GM19397 (cell line): ENCODE measurements around the gene SLC29A3.

ENCODE experiments used
- ATAC-seq: cut with Tn5 transposase; IDR thresholded peaks from one replicate; pipeline ENCODE4 v1.9.1; 2021; ENCODE audit warnings: mild to moderate bottlenecking, moderate library complexity; ENCODE audit not compliant: unreplicated experiment

SLC29A3 gene

DNA sequence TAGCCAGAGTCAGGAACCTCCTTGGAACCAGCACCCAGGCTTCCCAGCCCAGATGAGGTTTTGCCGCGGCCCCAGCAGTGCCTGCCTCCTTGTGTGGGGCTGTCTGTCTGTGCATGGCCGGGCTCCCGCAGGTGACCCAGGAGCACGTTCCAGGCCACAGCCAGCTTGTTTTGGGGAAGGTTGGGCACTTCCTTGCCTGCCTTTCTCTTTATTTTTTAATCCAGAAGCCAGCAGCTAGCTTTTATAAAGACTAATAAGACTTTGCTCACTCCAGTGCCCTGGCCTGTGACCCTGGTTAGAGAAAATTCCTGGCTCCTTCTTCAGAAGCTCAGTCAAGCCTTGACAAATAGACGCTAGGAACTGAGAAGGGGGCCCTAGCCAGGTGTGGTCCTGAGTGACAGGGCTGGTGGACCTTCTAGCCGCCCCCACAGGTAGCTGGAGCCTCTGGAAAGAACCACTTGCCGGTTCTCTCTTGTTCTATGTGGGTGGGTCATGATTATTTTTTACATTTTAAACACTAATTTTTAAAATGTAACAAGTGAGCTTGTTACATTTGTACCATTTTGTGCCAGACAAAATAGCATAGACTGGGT lies 837 bp downstream of the SLC29A3 start:
- no peak for ATAC-seq

DNA sequence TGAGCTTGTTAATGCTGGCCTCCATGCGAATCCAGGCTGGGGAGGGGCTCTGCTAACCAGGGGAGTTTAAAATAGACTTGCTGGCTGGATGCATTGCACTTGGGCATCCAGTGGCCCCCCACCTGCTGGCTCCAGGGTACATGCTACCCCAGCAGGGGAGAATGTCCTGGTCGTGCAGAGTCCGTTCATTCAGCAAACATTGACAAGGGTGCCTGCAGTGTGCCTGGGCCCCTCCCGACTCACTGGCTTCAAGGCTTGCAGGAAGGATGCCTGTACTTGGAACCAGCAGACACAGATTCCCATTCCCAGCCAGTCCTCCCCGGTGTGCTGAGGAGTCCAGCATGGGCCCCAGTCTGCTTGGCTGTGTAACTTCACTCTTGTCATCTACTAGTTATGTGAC lies 1.5 kb downstream of the SLC29A3 start:
- ATAC-seq: no peak

DNA sequence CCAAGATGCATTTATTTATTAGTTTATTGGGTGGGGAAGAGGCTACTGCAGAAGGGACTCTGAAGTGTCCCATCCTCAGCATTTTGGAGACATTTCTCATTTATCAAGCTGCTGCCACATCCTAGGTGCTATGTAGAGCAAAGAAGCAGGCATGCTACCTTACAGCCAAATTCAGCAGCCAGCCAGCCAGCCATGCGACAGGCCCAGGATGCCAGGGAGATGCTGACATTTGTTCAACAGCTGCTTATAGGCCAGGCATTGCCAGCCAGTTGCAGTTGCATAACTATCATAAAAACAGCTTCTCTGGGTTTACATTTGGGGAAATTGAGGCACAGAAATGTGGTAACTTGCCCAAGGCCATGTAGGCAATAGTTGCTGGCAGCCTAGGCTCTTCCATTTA lies 2.3 kb downstream of the SLC29A3 start:
- no peak for ATAC-seq

DNA sequence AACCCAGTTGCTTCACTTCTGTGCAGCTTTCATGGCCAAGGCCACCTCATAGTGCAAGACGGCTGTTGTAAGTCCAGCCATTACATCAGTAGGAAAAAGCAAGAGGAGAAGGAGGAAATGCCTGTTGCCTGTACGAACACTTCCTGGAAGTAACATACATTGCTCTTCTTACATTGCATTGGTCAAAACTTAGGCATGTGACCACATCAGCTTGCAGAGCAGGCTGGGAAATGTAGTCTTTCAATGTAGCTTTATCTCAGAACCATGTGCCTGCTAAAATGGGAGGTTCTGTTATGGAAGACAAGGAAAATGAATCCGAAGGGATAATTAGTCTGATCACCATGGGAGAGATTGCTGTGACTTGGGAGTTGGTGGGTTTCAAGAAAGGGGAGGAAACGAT lies 4.3 kb downstream of the SLC29A3 start:
- ATAC-seq: no peak

DNA sequence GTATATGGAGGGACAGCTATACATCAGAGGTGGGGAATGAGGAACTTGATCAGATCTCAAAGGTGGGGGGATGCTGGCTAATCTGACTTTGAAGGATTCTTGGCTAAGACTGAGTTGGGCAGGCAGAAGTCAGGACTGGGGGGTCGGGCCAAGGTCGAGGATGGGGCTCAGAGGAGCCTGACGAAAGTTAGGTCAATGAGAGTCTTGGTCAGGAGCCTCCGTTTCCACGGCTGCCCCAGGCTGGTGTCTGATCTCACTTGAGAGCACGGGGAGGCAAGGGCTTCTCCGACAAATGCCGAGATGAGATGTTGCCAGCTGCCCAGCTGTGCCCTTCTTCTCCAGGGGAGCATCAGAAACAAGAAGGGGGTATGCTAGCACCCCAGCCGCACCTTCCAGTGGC lies 5.7 kb downstream of the SLC29A3 start:
- no peak for ATAC-seq

DNA sequence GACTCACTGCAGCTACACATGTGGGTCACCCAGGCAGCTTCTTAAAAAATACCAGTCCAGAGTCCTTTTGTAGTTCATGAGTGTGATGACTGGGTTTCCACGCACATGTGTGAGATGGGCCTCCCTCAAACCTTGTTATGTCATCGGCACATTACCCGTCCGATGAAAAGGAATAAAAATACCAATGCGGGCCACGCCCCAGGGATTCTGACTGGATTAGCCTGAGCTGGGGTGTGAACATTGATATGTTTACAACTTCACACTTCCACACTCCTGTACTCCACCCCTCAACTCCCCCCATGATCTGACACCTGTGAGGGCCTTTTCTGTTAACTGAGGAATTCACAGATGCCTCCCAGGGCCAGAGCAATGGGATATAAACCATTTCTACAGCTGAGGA lies 6.2 kb downstream of the SLC29A3 start:
- ATAC-seq: no peak

DNA sequence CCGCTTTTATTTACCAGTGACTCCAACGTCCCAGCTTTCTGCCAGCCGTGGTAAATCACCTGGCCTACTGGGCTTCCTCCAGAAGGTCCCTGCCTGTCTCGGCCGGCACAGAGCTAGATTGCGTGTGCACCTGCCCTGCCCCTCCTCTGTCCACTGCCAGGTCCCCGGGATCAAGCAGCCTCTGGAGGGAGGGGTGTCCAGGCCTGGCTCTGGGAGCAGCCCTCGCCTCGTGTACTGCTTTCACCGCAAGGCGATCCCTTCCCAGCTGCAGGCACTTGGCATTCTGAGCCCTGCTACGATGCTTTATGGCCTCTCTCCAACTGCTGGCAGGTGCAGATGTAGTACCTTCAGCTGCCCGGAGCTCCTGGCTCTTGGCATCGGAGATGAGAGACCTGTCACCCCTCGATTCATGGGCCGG lies 7.4 kb downstream of the SLC29A3 start:
- no peak for ATAC-seq

DNA sequence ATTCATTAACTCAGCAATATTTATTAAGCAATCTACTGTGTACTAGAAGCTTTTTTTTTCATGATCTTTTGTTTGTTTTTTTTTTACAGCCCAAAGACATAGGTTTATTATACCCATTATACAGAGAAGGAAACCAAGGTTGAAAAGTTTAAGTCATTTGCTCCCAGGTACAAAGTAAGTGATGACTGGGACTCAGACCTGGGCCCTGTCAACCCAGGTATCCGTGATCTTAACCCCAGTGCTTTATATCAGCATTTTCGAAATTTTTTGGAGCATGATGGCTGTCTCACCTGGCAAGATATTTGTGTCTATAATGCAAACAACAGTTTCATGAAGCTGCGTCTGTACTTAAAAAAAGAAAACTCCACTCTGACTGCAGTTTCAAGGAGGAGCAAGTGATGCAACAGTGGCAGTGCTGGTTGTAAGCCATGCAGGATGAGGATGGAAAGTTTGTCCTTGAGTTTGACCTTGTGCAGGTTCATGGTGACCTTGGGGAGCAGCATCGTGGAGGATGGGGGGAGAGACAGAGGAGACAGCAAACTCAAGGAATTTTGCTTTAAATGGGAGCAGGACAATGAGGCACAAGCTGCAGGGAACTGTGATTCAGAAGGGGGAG lies 11.8 kb downstream of the SLC29A3 start:
- ATAC-seq: no peak

DNA sequence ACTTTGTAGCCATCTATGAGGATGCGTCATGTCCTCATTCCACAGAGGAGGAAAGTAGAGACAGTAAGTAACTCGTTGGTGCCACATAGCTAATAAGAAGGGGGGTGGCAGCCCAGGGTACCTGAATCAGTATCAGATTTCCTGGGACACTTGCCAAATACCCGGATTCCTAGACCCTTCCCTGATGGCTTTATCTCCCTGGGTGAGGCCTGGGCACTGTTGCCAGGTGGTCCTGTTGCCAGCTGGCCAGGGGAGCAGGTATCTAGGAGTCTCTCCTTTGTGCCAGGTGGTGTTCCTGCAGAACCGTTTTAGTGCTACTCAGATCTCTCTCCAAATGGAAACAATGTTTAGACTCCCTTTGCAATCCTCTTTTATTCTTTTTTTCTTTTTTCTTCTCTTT lies 12.7 kb downstream of the SLC29A3 start:
- no peak for ATAC-seq

DNA sequence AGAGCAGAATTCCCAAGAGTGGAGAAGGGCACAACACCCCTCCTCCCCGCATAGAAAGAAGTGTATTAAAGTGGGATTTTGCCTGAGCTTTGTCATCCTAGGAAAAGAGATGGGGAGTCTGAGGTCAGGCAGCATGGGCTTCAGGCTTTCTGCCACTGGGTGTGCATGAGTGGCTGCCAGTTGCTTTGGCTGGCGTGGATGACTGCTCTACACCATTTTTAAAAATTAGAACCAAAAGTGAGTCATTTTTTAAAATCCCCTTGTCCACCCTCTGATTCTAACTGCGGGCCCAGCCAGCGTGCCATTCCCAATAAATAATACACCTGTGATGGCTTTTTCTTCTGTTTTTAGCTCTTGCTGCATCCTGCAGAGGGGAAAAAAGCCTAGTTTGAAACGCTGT lies 13.4 kb downstream of the SLC29A3 start:
- ATAC-seq: no peak

DNA sequence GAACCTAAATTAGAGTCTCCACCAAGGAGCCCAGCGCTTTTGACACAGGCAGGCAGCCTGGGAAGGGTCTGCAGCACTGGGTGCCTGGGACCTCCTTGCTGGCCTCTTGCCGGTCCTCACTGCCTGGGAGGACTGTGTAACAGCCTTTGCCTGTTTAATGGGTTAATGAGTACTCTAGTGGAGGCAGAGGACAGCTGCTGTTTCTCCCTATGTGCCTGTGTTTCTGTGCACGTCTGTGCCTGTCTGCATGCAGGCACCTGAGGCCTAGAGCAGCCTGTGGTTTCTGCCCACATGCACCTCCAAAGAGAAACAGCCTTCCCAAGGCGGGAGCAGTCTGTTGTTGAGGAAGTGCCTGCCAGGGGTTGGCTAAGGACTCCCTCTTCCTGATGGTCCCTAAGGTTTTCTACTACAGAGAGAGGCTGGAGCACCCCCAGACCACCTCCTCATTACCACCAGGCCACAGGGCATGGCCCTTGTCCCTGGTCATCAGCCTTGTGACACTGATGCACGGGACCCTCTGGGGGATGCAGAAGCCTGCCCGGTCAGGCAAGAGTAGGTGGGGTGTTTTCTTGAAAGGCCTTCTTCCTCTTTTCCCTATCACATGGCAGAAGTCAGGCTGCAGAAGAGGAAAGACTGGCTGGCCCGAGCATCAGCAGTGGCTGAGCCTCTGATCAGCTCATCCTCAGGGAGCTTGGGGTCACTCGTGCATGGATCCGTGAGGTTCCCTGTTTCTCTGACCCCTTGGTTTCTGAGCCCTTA lies 14.2 kb downstream of the SLC29A3 start:
- ATAC-seq: no peak

DNA sequence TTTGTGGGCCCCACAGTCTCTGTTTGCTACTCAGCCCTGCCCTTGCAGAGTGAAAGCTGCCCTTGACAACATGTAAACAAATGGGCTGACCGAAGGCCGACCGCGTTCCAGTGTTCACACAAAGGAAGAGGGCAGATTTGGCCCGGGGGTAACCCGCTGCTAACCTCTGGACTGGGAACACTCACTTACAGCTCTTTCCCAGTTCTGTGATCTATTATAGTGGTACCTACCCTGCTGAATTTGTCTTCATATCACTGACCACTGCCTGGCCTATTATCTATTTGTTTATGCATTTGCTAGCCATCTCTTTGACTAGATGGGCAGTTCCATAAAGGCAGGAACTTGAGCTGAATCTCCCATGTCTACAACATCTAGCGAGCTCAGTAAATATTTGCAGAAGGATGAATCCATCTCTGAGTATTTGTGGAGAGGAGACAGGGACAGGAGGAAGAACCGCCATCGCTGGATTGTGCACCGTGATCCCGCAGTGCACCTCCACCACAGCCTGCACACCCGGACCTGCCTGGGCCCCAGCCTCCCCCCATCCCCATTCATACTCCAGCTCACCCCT lies 15.2 kb downstream of the SLC29A3 start:
- no peak for ATAC-seq

DNA sequence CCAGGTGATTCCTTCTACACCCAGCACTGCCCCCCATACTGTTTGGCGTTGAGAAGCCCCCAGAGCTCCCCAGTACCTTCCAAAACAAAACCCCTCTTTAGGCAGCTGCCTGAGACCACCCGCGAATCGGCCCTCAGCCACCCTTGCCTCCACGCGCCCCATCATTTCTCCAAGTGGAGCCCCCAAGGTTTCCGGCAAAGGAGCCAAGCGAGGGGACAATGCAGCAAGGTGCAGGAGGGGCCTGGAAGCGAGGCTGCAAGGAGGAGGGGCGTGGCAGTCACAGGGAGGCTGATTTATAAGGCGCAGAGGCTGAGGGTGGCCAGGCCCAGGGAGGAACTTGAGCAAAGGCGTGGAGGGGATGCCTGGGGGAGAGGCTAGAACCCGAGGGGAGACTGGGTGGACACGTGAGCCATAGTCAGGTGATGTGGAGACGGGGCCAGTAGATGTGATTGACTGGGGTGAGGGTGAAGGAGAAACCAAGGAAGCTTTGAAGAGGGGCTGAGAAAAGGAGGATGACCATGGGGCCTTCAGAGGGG lies 16.2 kb downstream of the SLC29A3 start:
- ATAC-seq: no peak

DNA sequence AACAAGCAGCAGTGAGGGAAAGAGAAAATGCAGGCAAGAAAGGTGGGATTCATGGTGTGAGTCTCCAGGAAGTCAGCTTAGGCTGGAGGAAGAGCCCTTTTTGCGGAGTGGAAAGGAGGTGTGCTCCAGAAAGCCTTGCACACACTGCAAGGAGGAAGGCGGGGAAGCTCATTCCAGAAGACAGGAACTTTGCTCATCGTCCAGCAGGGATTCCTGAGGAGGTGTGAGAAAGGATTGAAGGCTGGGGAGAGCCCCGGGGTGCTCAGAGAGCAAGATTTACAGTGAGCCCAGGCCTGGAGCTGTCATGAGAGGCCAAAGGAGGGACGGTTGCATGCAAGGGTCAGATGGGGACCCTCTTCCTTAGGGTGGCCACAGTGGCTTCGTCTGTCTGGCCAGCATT lies 17.6 kb downstream of the SLC29A3 start:
- ATAC-seq: no peak

DNA sequence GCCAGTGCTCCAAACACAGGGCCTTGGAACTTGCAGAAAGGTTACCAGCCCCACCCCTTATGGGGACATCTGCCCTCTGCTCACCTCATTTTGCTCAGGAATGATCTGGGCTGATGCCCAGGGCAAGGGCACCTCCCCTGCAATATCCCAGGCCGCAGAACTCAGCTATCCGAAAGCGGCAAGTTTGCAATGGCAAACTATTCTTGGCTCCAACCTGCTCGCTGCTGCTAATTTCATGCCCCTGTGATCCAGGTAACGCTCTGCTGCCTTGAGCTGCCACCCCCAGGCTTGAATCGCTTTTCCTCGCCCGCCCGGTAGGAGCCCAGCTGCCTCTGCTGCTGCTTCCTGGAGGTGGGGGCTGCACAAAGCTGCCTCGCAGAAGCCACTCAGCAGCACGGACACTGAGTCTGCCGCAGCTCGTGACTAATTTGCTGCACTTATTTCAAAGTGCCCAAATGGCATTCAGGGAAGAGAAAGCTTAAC lies 18.2 kb downstream of the SLC29A3 start:
- no peak for ATAC-seq

DNA sequence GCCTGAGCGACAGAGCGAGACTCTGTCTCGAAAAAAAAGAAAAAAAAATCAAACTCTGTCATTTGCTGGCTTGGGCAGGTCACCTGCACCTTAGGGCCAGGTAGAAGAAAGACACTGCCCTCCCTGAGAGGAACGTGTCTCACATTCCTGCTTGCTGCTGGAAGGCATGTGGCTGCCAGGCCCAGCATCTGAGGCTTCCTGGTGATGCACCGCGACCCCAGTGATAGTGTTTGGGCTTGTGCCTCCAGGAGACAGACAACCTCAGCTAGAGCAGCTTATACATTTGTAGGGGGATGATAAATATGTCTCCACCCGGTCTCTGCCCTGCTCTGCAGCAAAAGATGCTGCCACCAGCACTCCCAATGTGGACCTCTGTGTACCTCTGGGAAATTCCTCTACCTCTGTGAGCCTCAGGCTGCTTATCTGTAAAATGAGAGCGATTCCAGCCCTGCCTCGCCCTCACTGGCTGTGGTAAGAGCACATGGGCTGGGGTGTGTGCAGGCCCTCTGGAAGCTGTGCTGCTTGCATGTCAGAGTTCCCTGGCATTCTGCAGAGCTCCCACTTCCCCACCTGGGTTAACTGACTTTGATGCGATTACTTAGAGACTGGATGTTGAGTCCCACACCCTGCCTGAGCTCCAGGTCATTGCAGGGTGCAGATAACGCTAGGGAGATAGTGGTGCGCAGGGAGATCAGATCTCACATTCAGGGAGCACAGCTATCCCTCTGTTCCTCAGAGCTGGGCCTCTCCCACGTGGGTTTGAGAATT lies 19.9 kb downstream of the SLC29A3 start:
- no peak for ATAC-seq

DNA sequence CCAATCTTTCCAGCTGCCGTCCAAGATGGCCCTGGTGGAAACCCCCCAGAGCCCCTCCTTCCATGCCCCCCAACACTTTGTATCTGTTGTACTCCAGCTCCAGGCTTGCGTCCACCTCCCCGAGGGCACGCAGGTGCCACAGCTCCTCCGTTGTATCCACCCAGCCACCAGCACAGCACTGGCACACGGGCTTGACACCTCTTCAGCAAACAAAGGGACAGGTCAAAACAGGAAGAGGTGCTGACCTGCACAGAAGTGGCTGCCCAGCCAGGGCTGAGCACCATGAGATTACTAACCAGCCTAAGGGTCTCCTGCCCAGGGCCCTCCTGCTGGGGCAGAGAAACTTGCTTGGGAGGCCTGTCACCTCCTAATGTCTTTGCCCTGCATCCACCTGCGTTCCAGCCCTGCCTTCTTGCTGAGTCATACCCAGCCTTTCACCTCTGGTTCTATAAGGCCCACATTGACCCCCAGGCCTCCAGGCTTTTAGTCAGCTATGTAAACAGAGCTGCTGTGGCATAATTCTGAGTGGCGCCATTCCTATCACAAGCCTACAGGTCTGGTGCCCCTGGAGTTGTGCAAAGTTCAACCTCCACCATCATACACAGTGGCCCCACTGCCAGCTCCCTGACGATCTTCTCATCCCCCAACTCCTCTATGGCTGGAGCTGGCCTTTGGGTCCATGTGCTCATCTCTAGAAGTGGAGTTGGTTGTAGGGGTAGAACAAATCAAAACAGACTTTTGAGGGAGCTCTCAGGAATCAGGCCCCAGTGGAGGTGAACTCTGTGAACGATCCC lies 20.9 kb downstream of the SLC29A3 start:
- ATAC-seq: no peak

DNA sequence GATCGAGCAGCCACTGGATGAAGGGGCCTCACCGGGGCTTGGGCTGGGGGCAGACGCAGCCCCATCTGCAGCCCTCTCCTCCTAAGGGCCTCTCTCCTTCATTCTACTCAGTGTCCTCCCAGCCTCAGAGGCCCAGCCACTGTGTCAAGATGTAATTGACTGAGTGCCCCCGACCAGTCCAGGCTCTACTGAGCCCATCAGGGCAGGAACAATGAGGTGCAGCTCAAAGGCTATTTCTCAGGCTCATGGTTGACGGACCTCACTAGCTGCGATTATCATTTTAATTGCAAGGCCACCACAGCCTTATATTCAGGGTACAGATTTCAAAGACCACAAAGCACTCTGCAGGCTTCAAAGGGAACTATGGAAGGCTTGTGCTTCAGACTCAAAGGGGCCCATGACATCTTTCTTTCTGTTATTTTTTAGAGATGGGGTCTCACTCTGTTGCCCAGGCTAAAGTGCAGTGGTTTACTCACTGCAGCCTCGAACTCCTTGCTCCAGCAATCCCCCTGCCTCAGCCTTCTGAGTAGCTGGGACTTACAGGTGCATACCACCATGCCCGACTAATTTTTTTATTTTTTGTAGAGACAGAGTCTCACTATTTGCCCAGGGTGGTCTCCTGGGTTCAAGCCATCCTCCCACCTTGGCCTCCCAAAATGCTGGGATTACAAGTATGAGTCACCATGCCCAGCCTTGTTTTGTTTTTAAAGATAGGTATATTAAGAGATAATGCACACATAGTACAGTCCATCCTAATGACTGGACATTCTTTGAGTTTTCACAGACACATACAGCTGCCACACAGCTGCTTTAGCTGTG lies 23.7 kb downstream of the SLC29A3 start:
- ATAC-seq: no peak

DNA sequence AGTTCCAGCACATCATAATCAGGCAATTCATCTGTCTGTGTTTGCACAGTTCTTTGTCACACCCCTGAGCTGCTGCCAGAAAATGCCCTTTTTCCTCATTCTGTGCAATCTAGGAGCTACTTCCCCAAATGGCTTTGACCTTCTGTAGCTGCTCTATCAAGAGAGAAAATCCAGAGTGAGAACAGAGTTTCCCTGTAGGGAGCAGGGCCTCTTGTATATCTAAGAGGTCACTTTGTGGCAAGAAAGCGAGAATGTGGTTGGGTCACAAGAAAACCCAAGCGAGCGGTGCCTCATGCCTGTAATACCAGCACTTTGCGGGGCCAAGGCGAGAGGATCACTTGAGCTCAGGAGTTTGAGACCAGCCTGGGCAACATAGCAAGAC lies 24.3 kb downstream of the SLC29A3 start:
- ATAC-seq: no peak
